AG09309 (cell line): ENCODE measurements around the gene NEK1.

Source experiments
- DNase-seq: peaks from one replicate; pipeline ENCODE4 v3.0.0-alpha.2; 2010; ENCODE audit warnings: low read depth
- H3K4me3 ChIP-seq: 2 replicates; pipeline ENCODE4 v1.5.1; 2011; ENCODE audit warnings: mild to moderate bottlenecking, low read depth, low read length, moderate library complexity; ENCODE audit not compliant: control insufficient read depth
- TF ChIP-seq, protein P1 (sequence below): IDR thresholded peaks from 2 replicates; pipeline ENCODE4 v1.5.1; 2011; ENCODE audit warnings: mild to moderate bottlenecking, low read depth, low read length, inconsistent platforms; ENCODE audit not compliant: insufficient read depth, control insufficient read depth; ENCODE audit errors: missing control alignments

The NEK1 gene

DNA sequence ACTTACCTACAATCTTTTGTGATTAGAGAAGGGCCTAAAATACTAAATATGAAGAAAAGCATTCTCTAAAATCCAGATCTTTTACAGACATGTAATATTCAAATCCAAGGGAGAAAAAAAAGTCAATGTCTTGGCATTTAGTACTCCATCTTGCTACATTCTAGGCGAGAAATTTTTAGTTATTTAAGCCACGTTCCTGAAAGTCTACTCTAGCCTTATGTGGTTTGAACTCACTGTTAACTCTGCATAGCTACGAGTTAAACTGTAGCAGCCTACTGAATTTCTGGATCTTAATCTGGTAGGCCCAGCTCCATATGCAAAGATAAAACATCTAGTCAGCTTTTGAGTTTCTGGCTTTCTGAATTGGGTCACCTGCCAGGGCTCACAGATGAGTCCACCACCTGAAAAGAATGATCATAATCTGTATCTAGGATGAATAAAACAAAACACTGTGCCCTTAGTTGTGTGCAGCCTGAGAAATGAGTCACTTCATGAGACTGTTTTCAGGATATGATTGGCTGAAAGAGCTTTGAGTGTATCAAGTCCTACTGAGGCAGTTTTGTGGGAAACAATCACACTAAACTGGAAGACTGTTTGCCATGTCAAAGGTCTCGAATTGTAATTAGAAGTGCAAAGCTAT is 3.2 kb upstream of the NEK1 start:
- DNase-seq, result no peak
- TF ChIP-seq, protein P1, sequence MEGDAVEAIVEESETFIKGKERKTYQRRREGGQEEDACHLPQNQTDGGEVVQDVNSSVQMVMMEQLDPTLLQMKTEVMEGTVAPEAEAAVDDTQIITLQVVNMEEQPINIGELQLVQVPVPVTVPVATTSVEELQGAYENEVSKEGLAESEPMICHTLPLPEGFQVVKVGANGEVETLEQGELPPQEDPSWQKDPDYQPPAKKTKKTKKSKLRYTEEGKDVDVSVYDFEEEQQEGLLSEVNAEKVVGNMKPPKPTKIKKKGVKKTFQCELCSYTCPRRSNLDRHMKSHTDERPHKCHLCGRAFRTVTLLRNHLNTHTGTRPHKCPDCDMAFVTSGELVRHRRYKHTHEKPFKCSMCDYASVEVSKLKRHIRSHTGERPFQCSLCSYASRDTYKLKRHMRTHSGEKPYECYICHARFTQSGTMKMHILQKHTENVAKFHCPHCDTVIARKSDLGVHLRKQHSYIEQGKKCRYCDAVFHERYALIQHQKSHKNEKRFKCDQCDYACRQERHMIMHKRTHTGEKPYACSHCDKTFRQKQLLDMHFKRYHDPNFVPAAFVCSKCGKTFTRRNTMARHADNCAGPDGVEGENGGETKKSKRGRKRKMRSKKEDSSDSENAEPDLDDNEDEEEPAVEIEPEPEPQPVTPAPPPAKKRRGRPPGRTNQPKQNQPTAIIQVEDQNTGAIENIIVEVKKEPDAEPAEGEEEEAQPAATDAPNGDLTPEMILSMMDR, result no peak
- no peak overlapping the region for H3K4me3 ChIP-seq

DNA sequence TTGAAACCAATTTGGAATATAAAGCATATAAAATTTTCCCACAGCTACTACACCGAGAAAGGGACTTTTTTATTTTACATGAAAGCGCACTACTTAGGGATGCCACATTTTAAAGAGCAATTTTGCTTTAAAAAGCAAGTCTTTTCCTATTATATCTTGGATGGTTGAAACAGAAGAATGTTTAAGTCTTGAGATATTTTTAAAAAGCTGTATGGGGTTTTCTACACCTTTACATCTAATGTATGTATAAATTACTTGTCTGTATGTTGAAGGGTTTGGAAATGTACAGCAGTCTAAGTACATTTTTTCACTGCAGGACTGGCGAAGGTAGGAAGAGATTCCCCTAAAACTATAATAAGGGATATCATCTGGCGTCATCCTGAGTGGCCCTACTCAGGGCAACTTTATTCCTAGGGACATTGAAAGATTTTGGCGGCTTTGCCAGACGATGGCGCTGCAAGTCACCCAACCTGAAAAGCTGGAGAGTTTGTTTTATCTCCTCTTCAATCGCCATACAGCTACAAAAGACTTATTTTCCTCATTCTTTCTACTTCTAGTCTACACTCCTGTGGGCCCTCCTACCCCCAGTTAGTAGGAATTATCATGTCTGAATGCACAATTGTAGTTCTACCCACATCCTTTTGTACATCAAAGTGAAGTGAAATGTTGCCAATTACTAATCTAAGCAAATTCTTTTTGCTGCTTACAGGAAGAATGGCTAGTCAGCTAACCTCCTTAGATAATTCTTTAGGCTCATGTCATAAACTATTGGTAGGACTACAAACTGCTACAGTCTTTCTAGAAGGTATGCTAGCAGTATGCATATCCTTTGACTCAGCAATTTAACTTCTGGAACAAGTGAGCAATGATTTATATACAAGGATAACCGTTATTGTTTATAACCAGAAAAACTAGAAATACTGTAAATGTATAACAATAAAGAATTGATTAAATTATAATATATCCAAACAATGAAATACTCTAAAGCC is 782 bp upstream of the NEK1 start:
- TF ChIP-seq, protein P1, result peak; percentile 77
- H3K4me3 ChIP-seq, result peak overlapping the region; percentile 71
- DNase-seq, result peak; percentile 45

GRCh38 chr4:169611157-169611556 is 1.2 kb downstream of the NEK1 start:
- DNase-seq, result no peak
- no peak overlapping the region for H3K4me3 ChIP-seq
- TF ChIP-seq, protein P1, result no peak

DNA sequence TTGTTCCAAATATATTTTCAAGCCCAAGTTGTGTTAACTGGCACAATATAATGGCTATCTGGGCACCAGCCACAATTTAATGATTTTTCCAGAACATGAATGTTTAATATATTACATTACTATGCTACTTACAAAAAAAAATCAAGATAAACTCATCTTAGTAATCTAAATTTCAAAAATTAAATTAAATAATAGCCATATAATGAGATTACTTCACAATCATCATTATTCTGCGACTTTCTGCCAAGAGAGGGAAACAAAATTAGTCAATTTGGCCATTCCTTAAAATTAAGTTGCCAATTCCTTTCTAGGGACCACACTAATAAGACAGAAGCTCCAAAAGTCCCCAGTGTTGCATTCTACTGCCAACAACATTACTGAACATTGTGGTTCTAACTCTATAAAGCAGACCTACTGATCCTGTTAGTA is 7.5 kb downstream of the NEK1 start:
- TF ChIP-seq, protein P1, result no peak
- no peak for DNase-seq
- no peak overlapping the region for H3K4me3 ChIP-seq

GRCh38 chr4:169604131-169604900 is 8.1 kb downstream of the NEK1 start:
- DNase-seq, result peak; percentile 47
- TF ChIP-seq, protein P1, result no peak
- no peak overlapping the region for H3K4me3 ChIP-seq

GRCh38 chr4:169603312-169603711 is 9.1 kb downstream of the NEK1 start:
- TF ChIP-seq, protein P1, result no peak
- no peak overlapping the region for H3K4me3 ChIP-seq
- no peak for DNase-seq
